HG02610 (cell line): ENCODE data around the gene TMEM62.
"Not testable (repeated sequence)": the region's sequence is repeated elsewhere in the genome, so short reads cannot be mapped to it uniquely, and the experiment has no call there.

Experiments used
- ATAC-seq: cut with Tn5 transposase; IDR thresholded peaks from one replicate; pipeline ENCODE4 v1.9.1; 2021; ENCODE audit warnings: mild to moderate bottlenecking, moderate library complexity; ENCODE audit not compliant: unreplicated experiment

Gene TMEM62

GRCh38 chr15:43207024-43207423, 73.6 kb downstream of the TMEM62 start:
- no peak for ATAC-seq

GRCh38 chr15:43208052-43209002, 74.9 kb downstream of the TMEM62 start:
- ATAC-seq, result no peak

GRCh38 chr15:43209059-43209824, 75.9 kb downstream of the TMEM62 start:
- ATAC-seq, result no peak

GRCh38 chr15:43210172-43210745, 76.9 kb downstream of the TMEM62 start:
- no peak for ATAC-seq

- ATAC-seq, result no peak
These were observed 77.4 kb downstream of the TMEM62 start for GRCh38 chr15:43210807-43211206.

GRCh38 chr15:43211224-43211735, 77.9 kb downstream of the TMEM62 start:
- ATAC-seq, result no peak

- ATAC-seq, result no peak
These were observed 78.9 kb downstream of the TMEM62 start for GRCh38 chr15:43212299-43212698.

- ATAC-seq, result no peak
These were observed 79.6 kb downstream of the TMEM62 start for GRCh38 chr15:43212951-43213350.

GRCh38 chr15:43213466-43213865, 80.1 kb downstream of the TMEM62 start:
- no peak for ATAC-seq

GRCh38 chr15:43214169-43214568, 80.8 kb downstream of the TMEM62 start:
- no peak for ATAC-seq

GRCh38 chr15:43214592-43215295, 81.4 kb downstream of the TMEM62 start:
- no peak for ATAC-seq

GRCh38 chr15:43215961-43216360, 82.6 kb downstream of the TMEM62 start:
- no peak for ATAC-seq

- no peak for ATAC-seq
These were observed 85.7 kb downstream of the TMEM62 start for GRCh38 chr15:43218908-43219706.

GRCh38 chr15:43219929-43220928, 86.8 kb downstream of the TMEM62 start:
- ATAC-seq, result no peak

- ATAC-seq, result no peak
These were observed 87.6 kb downstream of the TMEM62 start, which contains the start of gene EPB42 for GRCh38 chr15:43220991-43221403. EPB42 (minus strand) TSS chr15:43221018; CDS start chr15:43220825, 193 bp downstream.

- ATAC-seq, result no peak
These were observed 88.0 kb downstream of the TMEM62 start for GRCh38 chr15:43221422-43221821.

- peak; percentile 45 for ATAC-seq
These were observed 92.0 kb downstream of the TMEM62 start for GRCh38 chr15:43225201-43225949.

GRCh38 chr15:43225950-43226255, 92.5 kb downstream of the TMEM62 start:
- not testable (repeated sequence) for ATAC-seq
